Large intestine (tissue), 1 donor: ENCODE data around the gene OR6X1. TPM values are rescaled to one million over a fixed set of nuclear protein-coding genes. Genes with fewer than 3 reads are reported as not detected.

Experiments used
- polyA plus RNA-seq: library from polyadenylated mRNA; unstranded; fragments of 120-200 nt; gene quantifications from one replicate; pipeline ENCODE4 v1.2.1, GENCODE V29; 2013

The OR6X1 gene
- polyA plus RNA-seq, 1 donor, result not detected

Other genes with a start within 250 kb of the OR6X1 start
- 9.5 TPM for gene SCN3B, start 99.9 kb downstream of the OR6X1 start, polyA plus RNA-seq
- 17.1 TPM for gene ZNF202, start 12.9 kb downstream of the OR6X1 start, polyA plus RNA-seq
- not detected for gene OR6M1, start 51.8 kb upstream of the OR6X1 start, polyA plus RNA-seq
- not detected for gene TMEM225, start 131.2 kb upstream of the OR6X1 start, polyA plus RNA-seq
- gene OR8D4, start 147.6 kb upstream of the OR6X1 start, polyA plus RNA-seq, result not detected
- not detected for gene OR4D5, start 185.1 kb upstream of the OR6X1 start, polyA plus RNA-seq
- gene OR6T1, start 189.3 kb upstream of the OR6X1 start, polyA plus RNA-seq, result not detected
- gene OR10S1, start 223.3 kb upstream of the OR6X1 start, polyA plus RNA-seq, result not detected
- gene OR10G6, start 240.6 kb upstream of the OR6X1 start, polyA plus RNA-seq, result not detected